WI38 (cell line): Measurements from ENCODE around the gene METTL4.

Source experiments
- H3K4me3 ChIP-seq: 2 replicates; pipeline ENCODE4 v1.5.1; 2011; ENCODE audit warnings: low read depth, mild to moderate bottlenecking, control low read depth, low read length
- CTCF ChIP-seq: IDR thresholded peaks from 2 replicates; pipeline ENCODE4 v1.5.1; 2012; ENCODE audit warnings: low read depth, mild to moderate bottlenecking, control low read depth, low read length

The METTL4 gene

DNA sequence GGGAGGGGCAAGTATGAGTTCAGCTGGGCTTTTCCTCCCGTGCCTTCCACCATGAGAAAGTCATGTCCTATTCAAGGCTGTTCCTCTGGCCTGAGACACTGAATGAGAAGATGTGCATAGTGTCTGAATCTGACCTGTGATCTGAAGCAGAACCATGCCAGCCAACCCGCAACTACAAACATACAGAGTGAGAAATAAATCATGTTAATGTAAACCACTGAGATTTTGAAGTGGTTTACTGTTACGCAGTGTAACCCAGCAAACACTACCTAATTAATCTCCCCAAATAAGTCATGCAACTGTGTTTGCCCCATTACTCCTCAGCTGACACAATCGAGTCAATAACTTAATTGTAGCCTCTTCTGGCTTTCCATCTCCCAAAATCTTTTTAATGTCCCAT is 49.2 kb downstream of the METTL4 start:
- no peak for TF ChIP-seq CTCF
- no peak overlapping the region for H3K4me3 ChIP-seq

DNA sequence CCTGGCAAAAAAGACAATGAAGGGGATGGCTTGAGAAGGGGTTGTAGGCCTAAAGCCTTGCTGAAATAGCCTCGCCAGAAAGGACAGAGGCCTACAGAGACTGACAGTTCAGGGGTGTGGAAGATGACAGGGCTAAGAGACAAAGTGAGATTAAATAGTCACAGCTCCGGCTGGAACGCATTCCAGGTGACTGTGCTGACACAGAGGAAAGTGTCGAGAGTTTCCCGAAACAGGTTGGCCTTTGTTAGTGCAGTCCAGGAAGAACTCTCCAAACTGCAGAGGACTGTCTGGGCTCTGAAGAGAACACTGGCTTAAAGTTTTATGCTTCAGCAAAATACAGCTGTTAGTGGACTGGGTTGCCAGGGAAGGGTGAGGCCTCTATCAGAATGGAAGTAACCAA is 52.8 kb downstream of the METTL4 start:
- no peak for TF ChIP-seq CTCF
- H3K4me3 ChIP-seq = no peak overlapping the region

- H3K4me3 ChIP-seq = no peak overlapping the region
- TF ChIP-seq CTCF = no peak
Measured at GRCh38 chr18:2515908-2516625, 55.2 kb downstream of the METTL4 start.

- TF ChIP-seq CTCF = no peak
- no peak overlapping the region for H3K4me3 ChIP-seq
Measured at GRCh38 chr18:2515171-2515787, 56.0 kb downstream of the METTL4 start.

DNA sequence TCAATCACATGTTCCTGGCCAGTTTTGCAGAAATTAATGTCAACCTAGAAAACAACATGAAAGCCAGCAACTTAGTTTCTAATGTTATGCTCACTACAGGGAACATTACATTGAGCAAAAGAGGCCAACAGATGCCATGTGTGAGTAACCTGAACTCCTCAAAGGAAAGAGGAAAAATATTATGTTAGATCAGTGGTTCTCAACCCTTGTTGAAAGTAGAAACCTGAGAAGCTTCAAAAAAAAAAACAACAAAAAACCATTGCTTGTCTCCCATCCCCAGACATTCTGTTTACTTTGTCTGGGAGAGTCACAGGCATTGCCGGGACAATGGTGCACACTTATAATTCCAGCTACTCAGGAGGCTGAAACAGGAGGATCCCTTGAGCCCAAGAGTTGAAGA is 57.7 kb downstream of the METTL4 start:
- no peak overlapping the region for H3K4me3 ChIP-seq
- TF ChIP-seq CTCF = no peak

GRCh38 chr18:2512059-2512458 is 59.2 kb downstream of the METTL4 start:
- TF ChIP-seq CTCF = no peak
- H3K4me3 ChIP-seq = no peak overlapping the region

- no peak for TF ChIP-seq CTCF
- H3K4me3 ChIP-seq = no peak overlapping the region
Measured at GRCh38 chr18:2511451-2511850, 59.9 kb downstream of the METTL4 start.
